Skeletal muscle tissue (tissue), 4 donors: ENCODE data around the gene JMJD6. TPM values are rescaled to one million over a fixed set of nuclear protein-coding genes. Genes with fewer than 3 reads are reported as not detected.

Experiments
- H3K27ac ChIP-seq: one replicate; pipeline ENCODE4 v1.7.0; 2013; ENCODE audit warnings: mild to moderate bottlenecking, low read depth, low read length, inconsistent platforms
- H3K27me3 ChIP-seq, 3 donors: one replicate each; pipeline ENCODE4 v1.7.0; 2013; ENCODE audit warnings: low read length in 3 of 3; ENCODE audit not compliant: control insufficient read depth in 3 of 3, insufficient read depth in 3 of 3
- H3K36me3 ChIP-seq, 3 donors: one replicate each; pipeline ENCODE4 v1.7.0; 2013; ENCODE audit warnings: low read length in 3 of 3; ENCODE audit not compliant: control insufficient read depth in 3 of 3, insufficient read depth in 3 of 3
- H3K4me1 ChIP-seq, 3 donors: one replicate each; pipeline ENCODE4 v1.7.0; 2013; ENCODE audit warnings: low read length in 3 of 3, mild to moderate bottlenecking in 3 of 3; ENCODE audit not compliant: control insufficient read depth in 3 of 3, insufficient read depth in 3 of 3
- H3K4me3 ChIP-seq, 3 donors: one replicate each; pipeline ENCODE4 v1.7.0; 2013; ENCODE audit warnings: low read length in 3 of 3
- H3K9ac ChIP-seq, 3 donors: one replicate each; pipeline ENCODE4 v1.7.0; 2013; ENCODE audit warnings: low read length in 3 of 3, mild to moderate bottlenecking in 3 of 3, moderate library complexity in 2 of 3, low read depth in 1 of 3
- H3K9me3 ChIP-seq, 3 donors: one replicate each; pipeline ENCODE4 v1.7.0; 2013; ENCODE audit warnings: low read length in 3 of 3; ENCODE audit not compliant: control insufficient read depth in 3 of 3
- total RNA-seq: library from RNA; depleted of rRNA; stranded (reverse); fragments of >200 nt; gene quantifications from one replicate; pipeline ENCODE4 v1.2.3, GENCODE V29; 2014
- donor health status: Osteomylitis.

The JMJD6 gene
- 6.8 TPM for total RNA-seq

DNA sequence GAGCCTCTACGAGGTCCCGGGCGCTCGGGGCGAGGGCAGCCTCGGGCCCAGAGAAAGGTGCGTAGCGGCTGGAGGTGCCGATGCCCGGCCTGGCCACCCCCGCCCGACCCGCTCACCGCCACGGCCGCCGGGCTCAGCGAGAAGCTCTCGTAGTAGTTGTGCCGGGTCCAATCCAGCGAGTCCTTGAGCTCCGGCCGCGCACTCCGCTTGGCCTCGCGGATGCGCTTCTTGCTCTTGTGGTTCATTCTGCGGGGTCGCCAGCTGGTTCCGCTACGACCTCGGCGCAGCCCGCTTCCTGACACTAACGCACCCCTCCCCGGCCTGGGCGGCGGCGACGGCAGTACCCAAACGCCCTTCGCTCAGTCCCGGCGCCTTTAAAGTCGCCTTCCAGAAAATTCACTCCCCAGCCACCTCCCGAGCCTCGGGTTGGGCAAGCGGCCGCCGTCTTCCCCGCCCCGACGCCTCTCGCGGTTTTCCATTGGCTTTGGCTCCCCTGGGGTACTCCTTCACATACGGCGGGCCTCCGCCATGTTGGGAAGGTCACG lies at the start of gene JMJD6:
JMJD6 (minus strand) TSS at position 376 of the 545 bp plus-strand sequence; CDS start at position 245, 131 bp downstream.
- peak within 1 kb of the TSS; percentile 93 to 99 (median 97) for H3K9ac ChIP-seq
- peaks cover 30 to 40% (median 38%) of the 10 kb centered on the region in 3 donors for H3K4me1 ChIP-seq
- H3K4me3 ChIP-seq: peak within 1 kb of the TSS; percentile 87 to 95 (median 91)
- H3K27me3 ChIP-seq: no peaks in the 10 kb centered on the region
- no peaks in the 10 kb centered on the region for H3K9me3 ChIP-seq
- H3K36me3 ChIP-seq: peaks cover 26 to 38% (median 29%) of the 10 kb centered on the region in 3 donors
- peak within 1 kb of the TSS; percentile 97 for H3K27ac ChIP-seq

DNA sequence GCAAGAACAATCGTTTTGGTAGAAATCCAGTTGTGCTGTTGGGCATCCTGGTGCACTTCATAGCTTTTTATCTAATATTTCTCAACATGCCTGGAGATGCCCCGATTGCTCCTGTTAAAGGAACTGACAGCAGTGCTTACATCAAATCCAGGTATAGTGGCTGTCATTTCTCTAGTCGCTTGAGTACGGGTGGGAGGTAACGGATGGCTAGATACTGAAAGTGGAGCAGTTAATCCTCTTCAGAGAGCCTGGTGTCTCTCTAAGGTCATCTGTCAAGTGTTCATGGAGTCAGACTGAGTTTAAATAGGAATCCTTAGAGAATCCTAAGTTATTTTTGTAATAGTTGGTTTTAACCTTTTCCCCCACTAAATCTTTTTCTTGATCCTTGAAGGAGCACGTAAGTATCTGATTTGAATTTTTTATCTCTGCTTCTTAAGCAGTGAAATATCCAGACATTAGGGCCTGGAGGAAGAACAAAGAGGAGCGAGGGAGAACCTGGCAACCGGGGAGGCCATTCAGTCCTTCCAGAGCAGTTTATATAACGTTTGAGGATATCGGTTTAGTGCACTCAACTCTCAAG lies 48.7 kb upstream of the JMJD6 start:
- peaks cover 32 to 66% (median 51%) of the 10 kb centered on the region in 3 donors for H3K36me3 ChIP-seq
- no peaks in the 10 kb centered on the region for H3K9me3 ChIP-seq

DNA sequence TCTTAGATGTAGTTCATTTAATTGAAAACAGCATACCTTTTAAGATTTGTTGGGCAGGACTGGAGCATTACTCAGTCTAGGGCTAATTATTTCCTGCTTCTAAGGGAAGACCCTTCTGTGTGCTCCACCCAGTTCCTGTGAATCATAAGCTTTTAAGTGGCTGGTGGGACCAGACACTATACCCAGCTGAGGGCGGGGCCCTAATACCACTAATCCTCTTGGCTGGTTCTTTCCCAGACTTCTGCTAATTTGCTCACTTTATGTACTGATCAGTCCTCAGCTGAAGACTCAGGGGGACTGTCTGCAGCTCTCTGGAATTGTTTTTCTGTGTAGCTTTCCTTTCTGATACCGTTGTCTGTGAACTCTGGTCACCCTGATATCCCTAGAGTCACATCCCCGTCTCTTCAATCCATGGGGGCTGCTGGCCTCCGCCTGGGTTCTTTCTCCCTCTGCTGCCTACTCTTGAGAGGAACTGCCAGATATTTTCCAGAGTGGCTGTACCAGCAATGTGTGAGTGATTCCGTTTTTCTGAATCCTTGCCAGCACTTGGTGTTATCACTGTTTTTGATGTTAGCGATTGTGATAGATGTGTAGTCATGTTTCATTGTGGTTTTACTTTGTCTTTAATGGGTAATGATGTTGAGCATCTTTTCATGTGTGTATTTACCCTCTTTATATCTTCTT lies 46.6 kb upstream of the JMJD6 start:
- Histone ChIP-seq H3K9ac (no peak overlapping the region), H3K27me3 (no peaks in the 10 kb centered on the region), H3K4me3 (no peak overlapping the region), H3K27ac (no peak overlapping the region), H3K9me3 (no peaks in the 10 kb centered on the region), H3K36me3 (peaks cover 34 to 61% (median 45%) of the 10 kb centered on the region in 3 donors), H3K4me1 (no peaks in the 10 kb centered on the region)

More for the DNA sequence above, 48.7 kb upstream of the JMJD6 start:
- Histone ChIP-seq H3K27me3 (no peaks in the 10 kb centered on the region), H3K4me1 (no peaks in the 10 kb centered on the region), H3K4me3 (no peak overlapping the region), H3K9ac (no peak overlapping the region), H3K27ac (no peak overlapping the region)

DNA sequence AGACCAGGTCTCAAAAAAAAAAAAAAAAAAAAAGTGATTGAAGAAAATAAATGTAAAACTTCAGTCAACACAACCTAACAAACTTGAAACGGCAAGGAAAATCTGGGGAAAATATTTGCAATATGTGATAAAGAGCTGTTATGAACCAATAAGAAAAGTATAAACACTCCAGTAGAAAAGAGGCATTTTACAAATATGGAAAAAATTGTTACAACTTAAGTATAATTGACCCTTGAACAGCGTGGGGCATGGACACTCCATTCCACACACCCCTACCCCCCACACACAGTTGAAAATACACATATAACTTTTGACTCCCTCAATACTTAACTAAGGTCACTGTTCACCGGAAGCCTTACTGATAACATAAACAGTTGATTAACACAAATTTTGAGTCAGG lies 32.2 kb upstream of the JMJD6 start:
- Histone ChIP-seq H3K27me3 (no peaks in the 10 kb centered on the region), H3K4me3 (no peak overlapping the region), H3K9me3 (no peaks in the 10 kb centered on the region), H3K27ac (no peak overlapping the region), H3K4me1 (no peaks in the 10 kb centered on the region), H3K36me3 (peaks cover 18 to 26% (median 23%) of the 10 kb centered on the region in 3 donors), H3K9ac (no peak overlapping the region)

DNA sequence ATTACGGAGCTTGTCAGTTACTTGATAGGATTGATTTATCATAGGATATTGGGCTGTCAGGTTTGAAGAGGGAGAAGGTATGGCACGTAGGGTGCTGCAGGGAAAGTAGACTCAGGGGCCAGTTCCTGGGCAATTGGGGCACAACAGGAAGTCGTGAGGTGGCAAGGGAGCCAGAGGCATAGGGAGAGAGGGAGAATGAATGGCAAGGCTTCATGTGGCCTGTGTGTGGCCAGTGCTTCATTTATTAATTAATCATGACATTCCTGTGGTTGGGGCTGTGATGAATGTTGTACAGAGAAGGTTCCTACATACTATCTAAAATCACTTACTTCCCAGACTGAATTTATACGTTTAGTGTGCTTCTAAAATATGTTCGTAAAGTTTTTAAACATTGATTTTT lies 30.9 kb upstream of the JMJD6 start:
- Histone ChIP-seq H3K9me3 (no peaks in the 10 kb centered on the region), H3K27me3 (no peaks in the 10 kb centered on the region), H3K9ac (no peak overlapping the region), H3K36me3 (peaks cover 20 to 30% (median 29%) of the 10 kb centered on the region in 3 donors), H3K27ac (no peak overlapping the region), H3K4me3 (no peak overlapping the region), H3K4me1 (no peaks in the 10 kb centered on the region)

DNA sequence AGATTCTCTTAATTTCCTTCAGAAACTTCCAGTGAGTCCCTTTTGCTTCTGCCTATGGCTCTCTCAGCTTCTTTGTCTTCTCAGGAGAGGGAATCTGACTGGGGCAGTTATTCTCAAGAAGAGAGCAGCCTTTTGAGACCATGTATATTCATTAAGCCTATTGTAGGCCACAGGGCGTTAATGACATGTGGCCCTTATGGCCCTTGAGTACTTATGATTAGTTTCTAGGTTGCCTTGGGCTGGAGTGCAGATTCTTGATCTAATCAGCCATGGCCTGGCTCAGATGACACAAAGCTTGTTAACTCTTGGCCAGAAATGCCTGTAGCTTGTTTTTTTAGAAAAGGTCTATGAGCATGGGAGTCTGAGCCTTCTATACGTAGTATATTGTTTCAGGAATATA lies 28.9 kb upstream of the JMJD6 start:
- Histone ChIP-seq H3K27me3 (no peaks in the 10 kb centered on the region), H3K4me1 (no peaks in the 10 kb centered on the region), H3K9ac (no peak overlapping the region), H3K36me3 (peaks cover 20 to 32% (median 27%) of the 10 kb centered on the region in 3 donors), H3K9me3 (no peaks in the 10 kb centered on the region), H3K27ac (no peak overlapping the region), H3K4me3 (no peak overlapping the region)

DNA sequence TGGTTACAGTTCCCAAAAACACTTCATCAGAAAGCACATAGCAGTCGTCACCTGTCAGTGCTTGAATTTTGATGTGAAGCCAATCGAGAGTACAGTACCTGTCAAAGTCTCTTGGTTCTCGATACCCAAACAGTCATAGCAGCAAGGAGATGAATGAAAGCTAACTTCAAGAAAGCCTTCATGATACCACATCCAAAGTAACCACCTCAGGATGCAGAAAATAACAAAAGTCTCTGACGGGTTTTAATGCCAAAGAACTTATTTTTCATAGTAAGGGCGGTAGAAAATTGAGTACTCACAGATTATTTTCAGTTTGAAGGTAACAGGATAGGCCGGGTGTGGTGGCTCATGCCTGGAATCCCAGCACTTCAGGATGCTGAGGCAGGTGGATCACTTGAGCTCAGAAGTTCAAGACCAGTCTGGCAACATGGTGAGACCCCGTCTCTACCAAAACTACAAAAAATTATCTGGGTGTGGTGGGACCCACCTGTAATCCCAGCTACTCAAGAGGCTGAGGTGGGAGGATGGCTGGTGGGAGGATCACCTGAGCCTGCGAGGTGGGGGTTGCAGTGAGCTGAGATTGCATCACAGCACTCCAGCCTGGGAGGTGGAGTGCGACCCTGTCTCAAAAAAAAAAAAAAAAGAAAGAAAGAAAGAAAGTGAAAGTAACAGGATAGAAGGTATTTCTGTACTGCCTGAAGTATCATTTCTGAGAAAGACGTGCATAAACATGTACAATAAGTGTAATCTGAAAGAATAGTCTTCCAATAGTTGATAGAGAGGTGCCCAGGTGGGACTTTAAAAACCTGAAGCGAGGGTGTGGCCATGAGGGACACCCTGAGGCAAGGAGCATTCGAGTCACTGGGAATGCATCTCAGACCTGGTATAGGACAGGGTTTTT lies 26.9 kb upstream of the JMJD6 start:
- Histone ChIP-seq H3K36me3 (peaks cover 20 to 30% (median 28%) of the 10 kb centered on the region in 3 donors), H3K27ac (no peak overlapping the region), H3K4me1 (peaks cover 0 to under 1% (median 0%) of the 10 kb centered on the region in 3 donors), H3K27me3 (no peaks in the 10 kb centered on the region), H3K9ac (no peak overlapping the region), H3K4me3 (no peak overlapping the region), H3K9me3 (no peaks in the 10 kb centered on the region)

DNA sequence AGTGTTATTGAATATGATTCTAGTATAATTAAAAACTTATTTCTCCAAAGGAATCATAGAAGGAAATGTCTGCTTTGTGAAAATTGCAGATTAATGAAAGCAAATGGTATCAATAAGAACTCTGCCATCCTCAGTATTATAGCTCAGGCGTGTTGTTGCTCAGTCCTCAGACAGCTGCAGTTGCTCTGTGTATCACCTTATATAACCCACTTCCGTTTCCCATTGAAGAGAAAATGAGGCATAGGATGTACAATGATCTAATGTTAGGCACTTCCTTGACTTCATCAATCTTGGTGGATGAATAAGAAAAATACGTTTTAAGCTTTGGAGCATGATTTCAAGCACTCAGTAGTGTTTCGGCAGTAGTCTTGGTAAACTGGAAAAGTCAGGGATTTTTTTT lies 25.6 kb upstream of the JMJD6 start:
- Histone ChIP-seq H3K27me3 (no peaks in the 10 kb centered on the region), H3K9me3 (no peaks in the 10 kb centered on the region), H3K4me3 (no peak overlapping the region), H3K9ac (no peak overlapping the region), H3K27ac (no peak overlapping the region), H3K36me3 (peaks cover 14 to 24% (median 18%) of the 10 kb centered on the region in 3 donors), H3K4me1 (peaks cover 0 to 7% (median 0%) of the 10 kb centered on the region in 3 donors)

DNA sequence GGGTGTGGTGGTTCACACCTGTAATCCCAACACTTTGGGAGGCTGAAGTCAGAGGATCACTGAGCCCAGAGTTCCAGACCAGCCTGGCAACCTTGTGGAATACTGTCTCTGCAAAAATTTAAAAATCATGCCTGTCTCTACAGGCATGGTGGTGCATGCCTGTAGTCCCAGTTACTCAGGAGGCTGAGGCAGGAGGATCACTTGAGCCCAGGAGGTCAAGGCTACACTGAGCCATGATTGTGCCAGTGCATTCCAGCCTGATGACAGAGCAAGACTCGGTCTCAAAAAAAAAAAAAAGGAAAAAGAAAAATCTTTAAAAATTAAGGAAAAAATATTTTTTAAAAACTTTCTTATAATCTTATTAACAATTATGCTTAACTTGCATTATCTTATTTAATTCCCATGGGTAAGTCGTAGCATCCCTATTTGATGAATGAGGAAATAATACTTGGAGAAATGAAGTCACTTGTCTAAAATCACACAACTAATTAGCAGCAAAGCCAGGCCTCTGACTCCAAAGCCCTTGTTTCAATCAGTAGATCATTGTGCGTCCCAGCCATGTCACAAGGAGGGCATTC lies 25.1 kb upstream of the JMJD6 start:
- H3K4me3 ChIP-seq: no peak overlapping the region
- no peaks in the 10 kb centered on the region for H3K27me3 ChIP-seq
- peaks cover 16 to 22% (median 19%) of the 10 kb centered on the region in 3 donors for H3K36me3 ChIP-seq
- no peaks in the 10 kb centered on the region for H3K9me3 ChIP-seq
- no peak overlapping the region for H3K9ac ChIP-seq
- H3K27ac ChIP-seq: no peak overlapping the region
- H3K4me1 ChIP-seq: peaks cover 0 to 7% (median 0%) of the 10 kb centered on the region in 3 donors
